Fibroblast of lung (primary cell): Measurements from ENCODE around the gene KDR.

Experiments used
- CTCF ChIP-seq, 2 donors: IDR thresholded peaks in 1 of 2; conservative IDR thresholded peaks in 1 of 2; 1 replicate in 1 of 2; 2 replicates in 1 of 2; pipeline ENCODE4 v1.5.1; 2011 to 2012; ENCODE audit warnings: low read length in 2 of 2, control low read depth in 1 of 2, inconsistent platforms in 1 of 2, low read depth in 1 of 2, mild to moderate bottlenecking in 1 of 2
- EZH2 ChIP-seq: IDR thresholded peaks from 2 replicates; pipeline ENCODE4 v1.5.1; 2012; ENCODE audit warnings: low read length, control low read depth, mild to moderate bottlenecking; ENCODE audit errors: missing control alignments

- TF ChIP-seq CTCF (conservative IDR thresholded peaks at IDR 0.05 in 1 of 2, IDR thresholded peaks at IDR 0.05 in 1 of 2; ENCODE audit: low read depth in 1 of 2, low read length in 2 of 2) (no peak), EZH2 (no peak)
Measured at GRCh38 chr4:55132775-55133174, 7.4 kb upstream of the KDR start.
